ENCODE measurements around the gene PAPPA2.

PAPPA2 gene

DNA sequence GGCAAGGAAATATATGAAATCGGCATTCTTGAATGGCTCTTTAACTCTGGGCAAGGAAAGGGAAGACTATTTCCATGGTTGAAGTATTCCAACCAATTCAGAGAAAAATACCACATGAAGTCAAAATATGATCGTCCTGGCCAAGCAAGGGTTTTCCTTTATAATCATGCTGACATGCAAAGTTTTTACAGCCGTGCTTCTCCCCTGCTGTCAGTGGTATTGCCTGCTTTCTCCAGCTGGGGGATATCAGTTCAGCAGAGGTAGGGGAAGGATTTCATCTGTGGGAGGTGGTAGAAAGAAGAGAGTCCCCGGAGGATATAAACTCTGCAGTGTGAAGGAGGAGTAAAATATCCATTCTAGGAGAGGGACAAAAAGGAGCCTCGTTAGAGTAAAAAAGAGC, 322.8 kb downstream of the PAPPA2 start:
- TF ChIP-seq, protein P1, sequence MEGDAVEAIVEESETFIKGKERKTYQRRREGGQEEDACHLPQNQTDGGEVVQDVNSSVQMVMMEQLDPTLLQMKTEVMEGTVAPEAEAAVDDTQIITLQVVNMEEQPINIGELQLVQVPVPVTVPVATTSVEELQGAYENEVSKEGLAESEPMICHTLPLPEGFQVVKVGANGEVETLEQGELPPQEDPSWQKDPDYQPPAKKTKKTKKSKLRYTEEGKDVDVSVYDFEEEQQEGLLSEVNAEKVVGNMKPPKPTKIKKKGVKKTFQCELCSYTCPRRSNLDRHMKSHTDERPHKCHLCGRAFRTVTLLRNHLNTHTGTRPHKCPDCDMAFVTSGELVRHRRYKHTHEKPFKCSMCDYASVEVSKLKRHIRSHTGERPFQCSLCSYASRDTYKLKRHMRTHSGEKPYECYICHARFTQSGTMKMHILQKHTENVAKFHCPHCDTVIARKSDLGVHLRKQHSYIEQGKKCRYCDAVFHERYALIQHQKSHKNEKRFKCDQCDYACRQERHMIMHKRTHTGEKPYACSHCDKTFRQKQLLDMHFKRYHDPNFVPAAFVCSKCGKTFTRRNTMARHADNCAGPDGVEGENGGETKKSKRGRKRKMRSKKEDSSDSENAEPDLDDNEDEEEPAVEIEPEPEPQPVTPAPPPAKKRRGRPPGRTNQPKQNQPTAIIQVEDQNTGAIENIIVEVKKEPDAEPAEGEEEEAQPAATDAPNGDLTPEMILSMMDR (conservative IDR thresholded peaks at IDR 0.05; ENCODE audit: low read length), result no peak
- DNase-seq (ENCODE audit: low read depth), result no peak
- H3K4me3 ChIP-seq (ENCODE audit: low read length), result no peak overlapping the region

DNA sequence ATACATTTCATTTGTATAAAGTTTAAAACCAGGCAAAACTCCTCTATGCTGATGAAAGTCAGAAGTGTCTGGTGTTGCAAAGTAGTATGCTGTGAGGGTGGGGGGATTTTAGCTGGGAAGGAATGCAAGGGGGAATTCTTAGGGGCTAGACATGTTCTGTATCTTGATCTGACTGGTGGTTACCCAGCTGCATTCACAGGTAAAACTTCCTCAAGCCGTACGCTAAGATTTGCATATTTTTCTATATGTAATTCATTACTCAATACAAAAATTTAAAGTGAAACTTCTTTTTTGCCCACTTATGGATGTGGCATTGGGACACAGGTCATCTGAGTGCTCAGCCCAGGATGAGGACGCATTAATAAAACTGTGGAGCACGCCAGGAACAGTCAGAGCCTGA, 323.3 kb downstream of the PAPPA2 start:
- TF ChIP-seq, protein P1 (conservative IDR thresholded peaks at IDR 0.05; ENCODE audit: low read length), result no peak
- DNase-seq (ENCODE audit: low read depth), result no peak
- no peak overlapping the region for H3K4me3 ChIP-seq (ENCODE audit: low read length)

DNA sequence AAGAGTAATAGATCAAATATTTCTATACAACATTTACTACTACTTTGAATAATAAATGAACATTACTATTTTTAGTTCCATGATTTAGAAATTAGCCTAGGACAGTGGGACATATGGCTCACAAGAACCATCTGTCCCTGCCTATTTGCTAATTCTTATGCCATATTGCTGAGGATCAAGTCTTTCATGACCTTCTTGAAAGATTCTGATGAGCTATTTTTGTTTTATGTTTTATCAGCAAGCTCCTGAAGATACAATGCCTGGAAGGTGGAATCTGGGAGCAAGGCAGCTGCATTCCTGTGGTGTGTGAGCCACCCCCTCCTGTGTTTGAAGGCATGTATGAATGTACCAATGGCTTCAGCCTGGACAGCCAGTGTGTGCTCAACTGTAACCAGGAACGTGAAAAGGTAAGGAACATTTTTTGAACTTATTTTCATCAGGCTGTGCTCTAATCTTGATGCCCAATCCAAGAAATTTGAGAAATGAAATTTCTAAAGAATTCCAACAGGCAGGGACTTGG, 326.7 kb downstream of the PAPPA2 start:
- H3K4me3 ChIP-seq (ENCODE audit: low read length), result no peak overlapping the region
- peak; percentile 52 for DNase-seq (ENCODE audit: low read depth)
- TF ChIP-seq, protein P1 (conservative IDR thresholded peaks at IDR 0.05; ENCODE audit: low read length), result no peak

GRCh38 chr1:176790786-176791185, 327.8 kb downstream of the PAPPA2 start:
- DNase-seq (ENCODE audit: low read depth), result no peak
- TF ChIP-seq, protein P1 (conservative IDR thresholded peaks at IDR 0.05; ENCODE audit: low read length), result no peak
- no peak overlapping the region for H3K4me3 ChIP-seq (ENCODE audit: low read length)

- DNase-seq (ENCODE audit: low read depth), result peak; percentile 71
- H3K4me3 ChIP-seq (ENCODE audit: low read length), result no peak overlapping the region
- TF ChIP-seq, protein P1 (conservative IDR thresholded peaks at IDR 0.05; ENCODE audit: low read length), result no peak
Observed at GRCh38 chr1:176791906-176792305, 328.9 kb downstream of the PAPPA2 start.

GRCh38 chr1:176794897-176795508, 332.0 kb downstream of the PAPPA2 start:
- H3K4me3 ChIP-seq (ENCODE audit: low read length), result no peak overlapping the region
- DNase-seq (ENCODE audit: low read depth), result no peak
- TF ChIP-seq, protein P1 (conservative IDR thresholded peaks at IDR 0.05; ENCODE audit: low read length), result no peak

DNA sequence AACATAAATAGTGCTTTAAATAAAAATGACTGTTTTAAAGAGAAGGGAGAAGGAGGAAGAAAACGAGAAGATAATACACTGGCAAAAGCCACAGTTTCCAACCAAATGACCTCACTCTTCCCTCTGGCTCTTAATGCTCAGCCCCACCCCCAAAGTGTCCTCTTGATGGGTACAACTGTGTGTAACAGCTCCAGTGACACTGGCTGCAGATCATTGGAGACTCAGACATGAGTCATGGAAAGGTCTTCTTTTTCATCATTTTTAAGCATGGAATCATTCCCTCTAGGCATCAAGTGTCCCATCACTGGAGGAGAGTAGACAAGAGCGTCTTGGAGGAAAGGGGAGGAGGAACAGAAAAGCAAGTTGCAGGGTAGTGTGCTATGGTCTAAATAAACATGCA, 333.0 kb downstream of the PAPPA2 start:
- DNase-seq (ENCODE audit: low read depth), result no peak
- TF ChIP-seq, protein P1 (conservative IDR thresholded peaks at IDR 0.05; ENCODE audit: low read length), result no peak

More for the DNA sequence above, 333.0 kb downstream of the PAPPA2 start:
- H3K4me3 ChIP-seq (ENCODE audit: low read length), result no peak overlapping the region

All from AG10803 (cell line).